Glutamatergic neuron (in vitro differentiated cells): Measurements from ENCODE around the gene NUAK2. TPM values are rescaled to one million over a fixed set of nuclear protein-coding genes. Genes with fewer than 3 reads are reported as not detected.

Experiments
- DNase-seq: peaks from one replicate; pipeline ENCODE4 v3.0.0; 2022
- H3K27ac Mint-ChIP-seq: one replicate; pipeline ENCODE4 v1.8.0; 2020; ENCODE audit warnings: mild to moderate bottlenecking, mixed read lengths, inconsistent platforms; ENCODE audit not compliant: unreplicated experiment
- H3K27me3 Mint-ChIP-seq: one replicate; pipeline ENCODE4 v1.8.0; 2020; ENCODE audit warnings: mild to moderate bottlenecking, moderate library complexity, mixed read lengths, inconsistent platforms; ENCODE audit not compliant: unreplicated experiment
- H3K36me3 Mint-ChIP-seq: one replicate; pipeline ENCODE4 v1.8.0; 2020; ENCODE audit warnings: mild to moderate bottlenecking, mixed read lengths, inconsistent platforms; ENCODE audit not compliant: unreplicated experiment
- H3K4me1 Mint-ChIP-seq: one replicate; pipeline ENCODE4 v1.8.0; 2020; ENCODE audit warnings: mild to moderate bottlenecking, low read depth, mixed read lengths, inconsistent platforms; ENCODE audit not compliant: unreplicated experiment
- H3K4me3 Mint-ChIP-seq: one replicate; pipeline ENCODE4 v1.8.0; 2020; ENCODE audit warnings: mild to moderate bottlenecking, mixed read lengths, inconsistent platforms; ENCODE audit not compliant: unreplicated experiment
- H3K9me3 Mint-ChIP-seq: one replicate; pipeline ENCODE4 v1.8.0; 2020; ENCODE audit warnings: mild to moderate bottlenecking, moderate library complexity, mixed read lengths, inconsistent platforms; ENCODE audit not compliant: unreplicated experiment
- total RNA-seq: library from RNA; stranded (reverse); fragmentation: NEBNext Ultra II Directional; extraction: Animal tissue kit (Norgen Biotek cat#: 25700); gene quantifications from one replicate; pipeline ENCODE4 v1.2.1, GENCODE V29; 2021; ENCODE audit not compliant: unreplicated experiment
- TF ChIP-seq, protein P1 (sequence below): fragments of 200-600 bp; sonication (generic); IDR thresholded peaks from one replicate; pipeline ENCODE4 v1.5.0; 2021; ENCODE audit not compliant: partially characterized antibody, unreplicated experiment

Gene NUAK2
- total RNA-seq, 1 donor from 2014 or later: 8.0 TPM

- H3K4me1 Mint-ChIP-seq: peaks cover 76% of the 10 kb centered on the region
- TF ChIP-seq, protein P1, sequence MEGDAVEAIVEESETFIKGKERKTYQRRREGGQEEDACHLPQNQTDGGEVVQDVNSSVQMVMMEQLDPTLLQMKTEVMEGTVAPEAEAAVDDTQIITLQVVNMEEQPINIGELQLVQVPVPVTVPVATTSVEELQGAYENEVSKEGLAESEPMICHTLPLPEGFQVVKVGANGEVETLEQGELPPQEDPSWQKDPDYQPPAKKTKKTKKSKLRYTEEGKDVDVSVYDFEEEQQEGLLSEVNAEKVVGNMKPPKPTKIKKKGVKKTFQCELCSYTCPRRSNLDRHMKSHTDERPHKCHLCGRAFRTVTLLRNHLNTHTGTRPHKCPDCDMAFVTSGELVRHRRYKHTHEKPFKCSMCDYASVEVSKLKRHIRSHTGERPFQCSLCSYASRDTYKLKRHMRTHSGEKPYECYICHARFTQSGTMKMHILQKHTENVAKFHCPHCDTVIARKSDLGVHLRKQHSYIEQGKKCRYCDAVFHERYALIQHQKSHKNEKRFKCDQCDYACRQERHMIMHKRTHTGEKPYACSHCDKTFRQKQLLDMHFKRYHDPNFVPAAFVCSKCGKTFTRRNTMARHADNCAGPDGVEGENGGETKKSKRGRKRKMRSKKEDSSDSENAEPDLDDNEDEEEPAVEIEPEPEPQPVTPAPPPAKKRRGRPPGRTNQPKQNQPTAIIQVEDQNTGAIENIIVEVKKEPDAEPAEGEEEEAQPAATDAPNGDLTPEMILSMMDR: no peak
Measured at GRCh38 chr1:205350691-205351141, 29.2 kb upstream of the NUAK2 start.

GRCh38 chr1:205350124-205350523 is 28.6 kb upstream of the NUAK2 start:
- peak overlapping the region; percentile 81 for H3K4me3 Mint-ChIP-seq
- H3K9me3 Mint-ChIP-seq: peaks cover 32% of the 10 kb centered on the region
- peaks cover 32% of the 10 kb centered on the region for H3K27me3 Mint-ChIP-seq
- H3K36me3 Mint-ChIP-seq: no peaks in the 10 kb centered on the region
- DNase-seq: no peak
- peaks cover 73% of the 10 kb centered on the region for H3K4me1 Mint-ChIP-seq
- TF ChIP-seq, protein P1: no peak
- H3K27ac Mint-ChIP-seq: peak overlapping the region; percentile 99

More at GRCh38 chr1:205350691-205351141, 29.2 kb upstream of the NUAK2 start:
- H3K36me3 Mint-ChIP-seq: no peaks in the 10 kb centered on the region
- peaks cover 32% of the 10 kb centered on the region for H3K27me3 Mint-ChIP-seq
- H3K4me3 Mint-ChIP-seq: peak overlapping the region; percentile 81
- DNase-seq: peak; percentile 78
- peak overlapping the region; percentile 99 for H3K27ac Mint-ChIP-seq
- peaks cover 34% of the 10 kb centered on the region for H3K9me3 Mint-ChIP-seq

GRCh38 chr1:205348554-205349487 is 27.3 kb upstream of the NUAK2 start:
- Mint-ChIP-seq H3K9me3 (peaks cover 36% of the 10 kb centered on the region), H3K27ac (peak overlapping the region; percentile 99), H3K27me3 (peaks cover 38% of the 10 kb centered on the region), H3K4me3 (peak overlapping the region; percentile 74), H3K36me3 (no peaks in the 10 kb centered on the region), H3K4me1 (peaks cover 68% of the 10 kb centered on the region)
- TF ChIP-seq, protein P1: no peak
- DNase-seq: no peak

GRCh38 chr1:205346956-205347574 is 25.5 kb upstream of the NUAK2 start:
- Mint-ChIP-seq H3K27ac (no peak overlapping the region), H3K9me3 (peaks cover 27% of the 10 kb centered on the region), H3K27me3 (peaks cover 29% of the 10 kb centered on the region), H3K4me3 (no peak overlapping the region), H3K36me3 (no peaks in the 10 kb centered on the region), H3K4me1 (peaks cover 57% of the 10 kb centered on the region)
- no peak for DNase-seq
- TF ChIP-seq, protein P1: no peak
